T-helper 2 cell (primary cell): ENCODE results near the gene SYMPK.

Experiments used
- DNase-seq, 5 experiments: peaks; one replicate each; pipeline versions ENCODE4 v3.0.0 to v3.0.0-alpha.2; 2012 to 2022

The SYMPK gene

GRCh38 chr19:45780448-45781213, 82.3 kb downstream of the SYMPK start:
- DNase-seq: no peak

- no peak for DNase-seq
These were observed 82.8 kb downstream of the SYMPK start for GRCh38 chr19:45780146-45780447.

- DNase-seq: peak; percentile 62 to 86 (median 78)
These were observed 83.5 kb downstream of the SYMPK start for GRCh38 chr19:45779231-45780145.

GRCh38 chr19:45778010-45778661, 84.8 kb downstream of the SYMPK start:
- no peak for DNase-seq

GRCh38 chr19:45777395-45777961, 85.5 kb downstream of the SYMPK start:
- no peak for DNase-seq

- no peak for DNase-seq
These were observed 88.2 kb downstream of the SYMPK start for GRCh38 chr19:45774765-45775164.

GRCh38 chr19:45773384-45773783, 89.6 kb downstream of the SYMPK start:
- DNase-seq: no peak

- no peak for DNase-seq
These were observed 90.0 kb downstream of the SYMPK start for GRCh38 chr19:45772912-45773311.

GRCh38 chr19:45772130-45772840, 90.7 kb downstream of the SYMPK start:
- DNase-seq: no peak

GRCh38 chr19:45771311-45771933, 91.5 kb downstream of the SYMPK start:
- DNase-seq: no peak

- DNase-seq: peak; percentile 83 to 98 (median 87)
These were observed 92.5 kb downstream of the SYMPK start for GRCh38 chr19:45770192-45771101.

- DNase-seq: peak; percentile 30 to 85 (median 61)
These were observed 93.1 kb downstream of the SYMPK start for GRCh38 chr19:45769821-45770191.

GRCh38 chr19:45768984-45769782, 93.8 kb downstream of the SYMPK start, which contains the start of gene SIX5:
TSS of gene SIX5 (minus strand) at chr19:45769252. CDS start at chr19:45768844, 408 bp downstream.
- peak; percentile 88 to 98 (median 92) for DNase-seq

- DNase-seq: peak in 3 of 5 experiments; percentile 10 to 58 (median 36)
These were observed 94.3 kb downstream of the SYMPK start for GRCh38 chr19:45768655-45768983.

GRCh38 chr19:45767881-45768654, 94.9 kb downstream of the SYMPK start:
- DNase-seq: peak in 1 of 5 experiments; percentile 38

GRCh38 chr19:45767410-45767880, 95.5 kb downstream of the SYMPK start:
- DNase-seq: no peak

GRCh38 chr19:45766869-45767346, 96.0 kb downstream of the SYMPK start:
- no peak for DNase-seq

- no peak for DNase-seq
These were observed 96.6 kb downstream of the SYMPK start for GRCh38 chr19:45766296-45766868.
